Testis (tissue), 5 donors: ENCODE results near the gene PSTK. TPM values are rescaled to one million over a fixed set of nuclear protein-coding genes. Genes with fewer than 3 reads are reported as not detected.

ENCODE experiments used
- DNase-seq: peaks from one replicate; pipeline ENCODE4 v3.0.0-alpha.2; 2019
- H3K27ac ChIP-seq, 2 donors: fragments of 200-600 bp; sonication (generic); one replicate each; pipeline ENCODE4 v1.5.1; 2019
- H3K27me3 ChIP-seq: fragments of 200-600 bp; sonication (generic); one replicate; pipeline ENCODE4 v1.5.1; 2019
- H3K36me3 ChIP-seq: fragments of 200-600 bp; sonication (generic); one replicate; pipeline ENCODE4 v1.5.1; 2017; ENCODE audit warnings: low read depth; ENCODE audit errors: missing control alignments
- H3K4me1 ChIP-seq: fragments of 200-600 bp; sonication (generic); one replicate; pipeline ENCODE4 v1.5.1; 2019
- H3K4me3 ChIP-seq, 2 donors: fragments of 200-600 bp; sonication (generic); one replicate each; pipeline ENCODE4 v1.5.1; 2017 to 2019
- H3K9me3 ChIP-seq: fragments of 200-600 bp; sonication (generic); one replicate; pipeline ENCODE4 v1.5.1; 2017
- CTCF ChIP-seq, 3 experiments: fragments of 450-650 bp in 2 of 3; fragments of 200-600 bp in 1 of 3; sonication (generic) in 1 of 3; IDR thresholded peaks; one replicate each; pipeline ENCODE4 v1.5.1; 2016 to 2019; ENCODE audit warnings: antibody characterized with exemption in 3 of 3, mild to moderate bottlenecking in 2 of 3, moderate library complexity in 1 of 3
- POLR2A ChIP-seq: fragments of 450-650 bp; IDR thresholded peaks from one replicate; pipeline ENCODE4 v1.6.1; 2017; ENCODE audit warnings: antibody characterized with exemption, mild to moderate bottlenecking, moderate library complexity
- whole genome bisulfite sequencing, 2 donors: methylation state at CpG; one replicate each; pipeline ENCODE4 v1.1.5; 2018; 5-methylcytosine and 5-hydroxymethylcytosine counted together
- intact Hi-C: fragments of 100-400 bp; cut with DNase I; formaldehyde crosslinking; loops from one replicate; pipeline ENCODE4 v1.15.1; 2023; ENCODE audit warnings: low total_unique reads
- long read RNA-seq, 2 donors: transcript quantifications; one replicate each; lab custom pipeline, GENCODE V29; 2026
- polyA plus RNA-seq: library from polyadenylated mRNA; stranded (reverse); fragments of 350-450 nt; fragmentation: Illumina TruSeq; extraction: RNeasy Lipid Tissue Mini Kit (QIAGEN cat#74804); gene quantifications from one replicate; pipeline ENCODE4 v1.2.3, GENCODE V29; 2014; ENCODE audit warnings: low read depth, low replicate concordance; ENCODE audit not compliant: insufficient read depth
- total RNA-seq, 2 donors: library from RNA; depleted of rRNA; stranded (reverse); fragments of >200 nt; gene quantifications; one replicate each; pipeline ENCODE4 v1.2.3, GENCODE V29; 2016

PSTK gene
- total RNA-seq (10 to 100 TPM; 12.1 to 19.1 TPM), polyA plus RNA-seq (15.7 TPM)
- long read RNA-seq, donor 1, partial matches to known transcripts = 0 of 5 reads
- long read RNA-seq, donor 1, other reads (novel, unspliced or antisense) = 0 of 5 reads
- long read RNA-seq, donor 2, partial matches to known transcripts = 0 of 6 reads
- long read RNA-seq, donor 2, other reads (novel, unspliced or antisense) = 0 of 6 reads

GRCh38 chr10:122980209-122981065 is at the start of gene PSTK:
PSTK (plus strand) TSS chr10:122980401; CDS start chr10:122980480, 79 bp downstream.
- 0 to 2% methylated on average over 24 to 50 of the region's 73 CpGs for WGBS, 2 donors
- H3K4me1 ChIP-seq = no peaks in the 10 kb centered on the region
- no peaks in the 10 kb centered on the region for H3K36me3 ChIP-seq
- peak; percentile 94 for DNase-seq
- no peaks in the 10 kb centered on the region for H3K9me3 ChIP-seq
- peak within 1 kb of the TSS; percentile 94 to 95 for H3K27ac ChIP-seq
- intact Hi-C loops = no loop called here
- peak within 1 kb of the TSS; percentile 81 to 85 for H3K4me3 ChIP-seq
- H3K27me3 ChIP-seq = no peaks in the 10 kb centered on the region
- peak; percentile 84 to 97 (median 95) for TF ChIP-seq CTCF (IDR thresholded peaks at IDR 0.05)
- TF ChIP-seq POLR2A = no peak

- Histone ChIP-seq H3K27ac (no peak overlapping the region), H3K4me3 (no peak overlapping the region), H3K4me1 (no peaks in the 10 kb centered on the region), H3K9me3 (no peaks in the 10 kb centered on the region), H3K36me3 (no peaks in the 10 kb centered on the region), H3K27me3 (no peaks in the 10 kb centered on the region)
- whole genome bisulfite sequencing, 2 donors = 75 to 80% methylated on average over 6 of the region's 6 CpGs
- TF ChIP-seq POLR2A (no peak), CTCF (IDR thresholded peaks at IDR 0.05) (no peak)
- DNase-seq = no peak
- intact Hi-C loops = no loop called here
These were observed 48.9 kb upstream of the PSTK start for GRCh38 chr10:122931088-122931906.

- TF ChIP-seq POLR2A (no peak), CTCF (IDR thresholded peaks at IDR 0.05) (no peak)
- Histone ChIP-seq H3K9me3 (no peaks in the 10 kb centered on the region), H3K27ac (no peak overlapping the region), H3K4me1 (no peaks in the 10 kb centered on the region), H3K27me3 (no peaks in the 10 kb centered on the region), H3K4me3 (no peak overlapping the region), H3K36me3 (no peaks in the 10 kb centered on the region)
- 100% methylated on average over 1 of the region's 1 CpG for WGBS, 2 donors
- DNase-seq = no peak
- intact Hi-C loops = no loop called here
These were observed 40.9 kb upstream of the PSTK start for GRCh38 chr10:122939133-122939855.

GRCh38 chr10:122939856-122940543 is 40.2 kb upstream of the PSTK start:
- H3K36me3 ChIP-seq = no peaks in the 10 kb centered on the region

More at GRCh38 chr10:122939856-122940543, 40.2 kb upstream of the PSTK start:
- Histone ChIP-seq H3K27me3 (no peaks in the 10 kb centered on the region), H3K27ac (no peak overlapping the region), H3K4me1 (no peaks in the 10 kb centered on the region), H3K9me3 (no peaks in the 10 kb centered on the region), H3K4me3 (no peak overlapping the region)
- intact Hi-C loops = no loop called here
- no peak for TF ChIP-seq CTCF (IDR thresholded peaks at IDR 0.05)
- no peak for TF ChIP-seq POLR2A
- DNase-seq = no peak
- WGBS, 2 donors = 84 to 92% methylated on average over 1 of the region's 1 CpG
